Measurements from ENCODE around the gene ACSL4.

- TF ChIP-seq, protein P1, sequence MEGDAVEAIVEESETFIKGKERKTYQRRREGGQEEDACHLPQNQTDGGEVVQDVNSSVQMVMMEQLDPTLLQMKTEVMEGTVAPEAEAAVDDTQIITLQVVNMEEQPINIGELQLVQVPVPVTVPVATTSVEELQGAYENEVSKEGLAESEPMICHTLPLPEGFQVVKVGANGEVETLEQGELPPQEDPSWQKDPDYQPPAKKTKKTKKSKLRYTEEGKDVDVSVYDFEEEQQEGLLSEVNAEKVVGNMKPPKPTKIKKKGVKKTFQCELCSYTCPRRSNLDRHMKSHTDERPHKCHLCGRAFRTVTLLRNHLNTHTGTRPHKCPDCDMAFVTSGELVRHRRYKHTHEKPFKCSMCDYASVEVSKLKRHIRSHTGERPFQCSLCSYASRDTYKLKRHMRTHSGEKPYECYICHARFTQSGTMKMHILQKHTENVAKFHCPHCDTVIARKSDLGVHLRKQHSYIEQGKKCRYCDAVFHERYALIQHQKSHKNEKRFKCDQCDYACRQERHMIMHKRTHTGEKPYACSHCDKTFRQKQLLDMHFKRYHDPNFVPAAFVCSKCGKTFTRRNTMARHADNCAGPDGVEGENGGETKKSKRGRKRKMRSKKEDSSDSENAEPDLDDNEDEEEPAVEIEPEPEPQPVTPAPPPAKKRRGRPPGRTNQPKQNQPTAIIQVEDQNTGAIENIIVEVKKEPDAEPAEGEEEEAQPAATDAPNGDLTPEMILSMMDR (IDR thresholded peaks at IDR 0.05) = no peak
- TF ChIP-seq POLR2A (IDR thresholded peaks at IDR 0.05) = no peak
Observed at GRCh38 chrX:109740433-109740809, 7.4 kb upstream of the ACSL4 start.

Data from right lobe of liver (tissue), 4 donors.